ENCODE results near the gene TCF12.

The TCF12 gene

GRCh38 chr15:57183614-57184344 lies 265.3 kb downstream of the TCF12 start:
- no peak for DNase-seq

GRCh38 chr15:57184502-57184901 lies 266.1 kb downstream of the TCF12 start:
- no peak for DNase-seq

- no peak for DNase-seq
These were observed 267.1 kb downstream of the TCF12 start for GRCh38 chr15:57185507-57186074.

GRCh38 chr15:57189466-57189865 lies 271.0 kb downstream of the TCF12 start:
- no peak for DNase-seq

GRCh38 chr15:57190208-57190607 lies 271.8 kb downstream of the TCF12 start:
- no peak for DNase-seq

- DNase-seq, result no peak
These were observed 274.7 kb downstream of the TCF12 start for GRCh38 chr15:57193161-57193560.

GRCh38 chr15:57195326-57195725 lies 276.9 kb downstream of the TCF12 start:
- DNase-seq, result no peak

GRCh38 chr15:57196865-57197264 lies 278.4 kb downstream of the TCF12 start:
- no peak for DNase-seq

GRCh38 chr15:57198131-57198530 lies 279.7 kb downstream of the TCF12 start:
- no peak for DNase-seq

GRCh38 chr15:57198654-57199291 lies 280.3 kb downstream of the TCF12 start:
- no peak for DNase-seq

GRCh38 chr15:57201578-57201977 lies 283.1 kb downstream of the TCF12 start:
- DNase-seq, result no peak

GRCh38 chr15:57203906-57204305 lies 285.5 kb downstream of the TCF12 start:
- DNase-seq, result no peak

- DNase-seq, result no peak
These were observed 286.8 kb downstream of the TCF12 start for GRCh38 chr15:57205027-57205855.

- DNase-seq, result no peak
These were observed 287.6 kb downstream of the TCF12 start for GRCh38 chr15:57205996-57206395.

- DNase-seq, result peak; percentile 62
These were observed 295.4 kb downstream of the TCF12 start for GRCh38 chr15:57213862-57214261.

GRCh38 chr15:57215326-57215725 lies 296.9 kb downstream of the TCF12 start:
- DNase-seq, result no peak

- no peak for DNase-seq
These were observed 297.4 kb downstream of the TCF12 start for GRCh38 chr15:57215881-57216280.

GRCh38 chr15:57216288-57216687 lies 297.8 kb downstream of the TCF12 start:
- DNase-seq, result peak; percentile 82

- peak; percentile 46 for DNase-seq
These were observed 299.5 kb downstream of the TCF12 start for GRCh38 chr15:57217778-57218598.

- peak; percentile 90 for DNase-seq
These were observed 300.6 kb downstream of the TCF12 start for GRCh38 chr15:57218826-57219576.

GRCh38 chr15:57220205-57220604 lies 301.8 kb downstream of the TCF12 start:
- DNase-seq, result peak; percentile 84

- no peak for DNase-seq
These were observed 302.7 kb downstream of the TCF12 start for GRCh38 chr15:57221134-57221533.
